HEK293 (cell line): ENCODE data around the gene CRYZL1.

Experiments used
- CTCF ChIA-PET: fragments of 350-600 bp; formaldehyde crosslinking; extraction: SDS; loops from one replicate; lab custom pipeline; 2021; ENCODE audit warnings: antibody characterized with exemption; lab: Yijun Ruan, JAX
- POLR2A ChIA-PET: fragments of 300-600 bp; formaldehyde crosslinking; extraction: SDS; loops from one replicate; lab custom pipeline; 2020; ENCODE audit warnings: antibody characterized with exemption, inconsistent platforms; lab: Yijun Ruan, JAX
- H3K27ac ChIP-seq: fragments of 200-500 bp; sonication (Bioruptor generic); 2 replicates; pipeline ENCODE4 v1.5.1; 2014; ENCODE audit warnings: low read depth, low read length, control low read depth, inconsistent platforms; ENCODE audit errors: extremely low read depth
- H3K36me3 ChIP-seq, 2 experiments: fragments of 200-500 bp in 1 of 2; sonication (Bioruptor generic) in 1 of 2; 1 replicate in 1 of 2; 2 replicates in 1 of 2; pipeline ENCODE4 v1.5.1; 2014 to 2017; ENCODE audit warnings: inconsistent platforms in 2 of 2, low read length in 2 of 2; ENCODE audit not compliant: control insufficient read depth in 2 of 2, insufficient read depth in 1 of 2
- H3K4me1 ChIP-seq: fragments of 200-500 bp; sonication (Bioruptor generic); 2 replicates; pipeline ENCODE4 v1.5.1; 2014; ENCODE audit warnings: mild to moderate bottlenecking, low read length, inconsistent platforms; ENCODE audit not compliant: control insufficient read depth, insufficient read depth
- H3K4me3 ChIP-seq: 2 replicates; pipeline ENCODE4 v1.5.1; 2011; ENCODE audit warnings: low read depth, mild to moderate bottlenecking, control low read depth, low read length, moderate library complexity
- H3K9me3 ChIP-seq: fragments of 200-500 bp; sonication (Bioruptor generic); 2 replicates; pipeline ENCODE4 v1.5.1; 2014; ENCODE audit warnings: low read depth, low read length, inconsistent platforms; ENCODE audit not compliant: control insufficient read depth, insufficient read depth
- KLF9 ChIP-seq: fragments of 450-650 bp; formaldehyde crosslinking; IDR thresholded peaks from 2 replicates; pipeline ENCODE4 v1.5.1; 2016; ENCODE audit warnings: missing biosample characterization, missing genetic modification characterization, low read depth
- MYNN ChIP-seq: fragments of 450-650 bp; formaldehyde crosslinking; IDR thresholded peaks from 2 replicates; pipeline ENCODE4 v1.5.1; 2016; ENCODE audit warnings: missing biosample characterization, missing genetic modification characterization, borderline replicate concordance
- PATZ1 ChIP-seq: fragments of 450-650 bp; formaldehyde crosslinking; IDR thresholded peaks from 2 replicates; pipeline ENCODE4 v1.5.1; 2016; ENCODE audit warnings: missing biosample characterization, missing genetic modification characterization
- PRDM1 ChIP-seq: fragments of 450-650 bp; formaldehyde crosslinking; IDR thresholded peaks from 2 replicates; pipeline ENCODE4; 2016; ENCODE audit warnings: missing biosample characterization, missing genetic modification characterization
- SCRT1 ChIP-seq: fragments of 450-650 bp; formaldehyde crosslinking; IDR thresholded peaks from 2 replicates; pipeline ENCODE4 v1.5.1; 2016; ENCODE audit warnings: missing biosample characterization, missing genetic modification characterization, borderline replicate concordance
- SCRT2 ChIP-seq: fragments of 450-650 bp; formaldehyde crosslinking; IDR thresholded peaks from 2 replicates; pipeline ENCODE4 v1.5.1; 2016; ENCODE audit warnings: missing biosample characterization, missing genetic modification characterization
- ZBTB26 ChIP-seq: fragments of 450-650 bp; formaldehyde crosslinking; optimal IDR thresholded peaks from 2 replicates; pipeline ENCODE3; 2016; ENCODE audit warnings: missing biosample characterization, mild to moderate bottlenecking, missing genetic modification characterization
- ZBTB8A ChIP-seq: fragments of 450-650 bp; formaldehyde crosslinking; IDR thresholded peaks from 2 replicates; pipeline ENCODE4 v1.5.1; 2016; ENCODE audit warnings: missing biosample characterization, missing genetic modification characterization
- ZNF132 ChIP-seq: fragments of 450-650 bp; formaldehyde crosslinking; IDR thresholded peaks from 2 replicates; pipeline ENCODE4 v1.5.1; 2017; ENCODE audit warnings: missing biosample characterization, missing genetic modification characterization, borderline replicate concordance
- ZNF184 ChIP-seq: fragments of 450-650 bp; IDR thresholded peaks from 2 replicates; pipeline ENCODE4 v1.5.1; 2018; ENCODE audit warnings: missing biosample characterization, mild to moderate bottlenecking, missing genetic modification characterization
- ZNF555 ChIP-seq: fragments of 450-650 bp; formaldehyde crosslinking; conservative IDR thresholded peaks from 2 replicates; pipeline ENCODE4 v1.5.1; 2017; ENCODE audit warnings: missing biosample characterization, mild to moderate bottlenecking, missing genetic modification characterization, inconsistent platforms
- ZNF560 ChIP-seq: fragments of 450-650 bp; formaldehyde crosslinking; IDR thresholded peaks from 2 replicates; pipeline ENCODE4 v1.5.1; 2017; ENCODE audit warnings: missing biosample characterization, missing genetic modification characterization, borderline replicate concordance
- ZNF664 ChIP-seq: fragments of 450-650 bp; formaldehyde crosslinking; IDR thresholded peaks from 2 replicates; pipeline ENCODE4 v1.5.1; 2016; ENCODE audit warnings: missing biosample characterization, missing genetic modification characterization
- TF ChIP-seq, protein P1 (sequence below): fragments of 450-650 bp; formaldehyde crosslinking; IDR thresholded peaks from 2 replicates; pipeline ENCODE4 v1.5.1; 2016; ENCODE audit warnings: missing biosample characterization, missing genetic modification characterization, borderline replicate concordance
- TF ChIP-seq, protein P2 (sequence below): fragments of 450-650 bp; formaldehyde crosslinking; IDR thresholded peaks from 2 replicates; pipeline ENCODE4 v1.5.1; 2016; ENCODE audit warnings: missing biosample characterization, missing genetic modification characterization

The CRYZL1 gene

GRCh38 chr21:33587792-33588484, 53.6 kb downstream of the CRYZL1 start (continued):
- TF ChIP-seq ZNF555 (tag by site-specific recombination): no peak
- TF ChIP-seq ZNF560 (tag by site-specific recombination): no peak
- TF ChIP-seq ZBTB26: peak; percentile 56
- TF ChIP-seq, protein P1, sequence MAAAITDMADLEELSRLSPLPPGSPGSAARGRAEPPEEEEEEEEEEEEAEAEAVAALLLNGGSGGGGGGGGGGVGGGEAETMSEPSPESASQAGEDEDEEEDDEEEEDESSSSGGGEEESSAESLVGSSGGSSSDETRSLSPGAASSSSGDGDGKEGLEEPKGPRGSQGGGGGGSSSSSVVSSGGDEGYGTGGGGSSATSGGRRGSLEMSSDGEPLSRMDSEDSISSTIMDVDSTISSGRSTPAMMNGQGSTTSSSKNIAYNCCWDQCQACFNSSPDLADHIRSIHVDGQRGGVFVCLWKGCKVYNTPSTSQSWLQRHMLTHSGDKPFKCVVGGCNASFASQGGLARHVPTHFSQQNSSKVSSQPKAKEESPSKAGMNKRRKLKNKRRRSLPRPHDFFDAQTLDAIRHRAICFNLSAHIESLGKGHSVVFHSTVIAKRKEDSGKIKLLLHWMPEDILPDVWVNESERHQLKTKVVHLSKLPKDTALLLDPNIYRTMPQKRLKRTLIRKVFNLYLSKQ (tag by site-specific recombination): no peak

DNA sequence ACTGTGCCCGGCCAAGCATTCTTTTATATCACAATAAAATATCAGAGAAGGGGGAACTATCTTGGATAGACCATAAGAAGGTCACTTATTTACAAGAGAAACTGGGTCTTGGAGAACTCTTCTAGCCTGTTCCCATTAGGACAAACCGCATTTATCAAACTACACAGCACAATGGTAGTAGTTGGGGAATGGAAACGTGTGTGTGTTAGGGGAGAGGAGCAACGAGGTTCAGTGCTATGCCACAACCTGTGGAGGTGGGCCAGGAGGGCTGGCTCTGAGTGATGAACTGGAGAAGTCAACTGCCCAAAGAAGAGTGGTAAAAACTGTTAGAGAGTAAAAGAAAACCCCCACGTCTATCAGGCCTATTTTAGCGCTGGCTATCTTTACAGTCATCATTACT, 54.6 kb downstream of the CRYZL1 start:
- ChIA-PET CTCF (no interaction called here), POLR2A (no interaction called here)
- H3K36me3 ChIP-seq: peaks cover 40 to 46% of the 10 kb centered on the region in 2 experiments
- TF ChIP-seq SCRT1 (tag by site-specific recombination): peak; percentile 36; the same call in 1 of the 2 replicates
- 0 out of 2 replicates have a peak, but pooled peaks have one; percentile 5 for TF ChIP-seq PRDM1 (tag by site-specific recombination)
- peak; percentile 73 for TF ChIP-seq SCRT2
- no peak for TF ChIP-seq ZBTB8A
- TF ChIP-seq ZNF184 (tag by site-specific recombination): no peak
- H3K4me1 ChIP-seq: peaks cover 4% of the 10 kb centered on the region; the same call in 1 of the 2 replicates
- H3K4me3 ChIP-seq: peak overlapping the region; percentile 18; the same call in 1 of the 2 replicates
- H3K27ac ChIP-seq: no peak overlapping the region
- no peaks in the 10 kb centered on the region for H3K9me3 ChIP-seq

DNA sequence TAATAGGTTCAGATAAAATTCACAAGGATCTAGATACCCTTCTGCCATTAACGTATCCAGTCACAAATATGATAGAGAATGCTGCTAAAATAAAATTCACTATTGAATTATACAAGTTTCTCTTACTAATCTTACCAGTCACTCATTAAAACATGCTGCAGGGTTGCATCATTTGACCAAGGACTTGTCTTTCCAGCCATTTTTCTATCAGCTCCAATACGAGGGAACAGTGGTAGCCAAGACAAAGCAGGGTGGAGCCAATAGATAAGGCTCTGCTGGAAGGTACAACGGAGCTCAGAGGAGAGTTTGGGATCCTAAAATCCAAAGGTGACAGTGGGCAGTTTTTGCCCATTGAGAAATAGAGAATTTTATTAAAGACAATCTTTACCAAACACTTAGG, 57.1 kb downstream of the CRYZL1 start:
- ChIA-PET POLR2A (interaction anchor here (0.7 kb wide), 1 partner anchor 384 kb away, joined by 4 read pairs; no protein-coding TSS in a partner anchor), CTCF (interaction anchor here (2.2 kb wide), 1 partner anchor 40 kb away, joined by 4 read pairs; no protein-coding TSS in a partner anchor)
- H3K4me1 ChIP-seq: peaks cover 4% of the 10 kb centered on the region; the same call in 1 of the 2 replicates
- H3K36me3 ChIP-seq: peaks cover 64 to 65% of the 10 kb centered on the region in 2 experiments
- no peak overlapping the region for H3K27ac ChIP-seq
- H3K4me3 ChIP-seq: no peak overlapping the region
- no peaks in the 10 kb centered on the region for H3K9me3 ChIP-seq
- peak; percentile 11; the same call in 1 of the 2 replicates for TF ChIP-seq ZNF664 (tag by site-specific recombination)
- TF ChIP-seq MYNN (tag by site-specific recombination): no peak
- TF ChIP-seq PATZ1 (tag by site-specific recombination): no peak

DNA sequence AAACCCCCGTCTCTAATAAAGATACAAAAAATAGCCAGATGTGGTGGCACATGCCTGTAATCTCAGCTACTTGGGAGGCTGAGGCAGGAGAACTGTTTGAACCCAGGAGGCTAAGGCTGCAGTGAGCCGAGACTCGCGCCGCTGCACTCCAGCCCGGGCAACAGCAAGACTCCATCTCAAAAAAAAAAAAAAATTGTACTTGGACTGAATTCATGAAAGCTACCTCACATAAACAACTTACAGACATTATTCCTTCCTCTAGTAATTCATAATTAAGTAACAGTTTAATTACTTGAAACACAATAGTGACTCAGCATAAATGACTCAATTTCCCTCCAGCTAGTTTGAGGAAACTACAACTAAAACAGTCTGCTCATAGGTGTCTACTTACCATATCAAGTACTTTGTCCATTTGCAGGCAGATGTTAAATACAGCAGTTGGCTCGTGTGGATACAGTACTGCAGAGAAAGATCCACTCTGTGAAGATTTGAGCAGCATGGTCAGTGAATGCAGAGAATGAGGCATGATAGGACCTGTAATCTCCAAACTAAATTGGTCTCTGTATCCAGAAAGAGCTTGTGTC, 62.5 kb downstream of the CRYZL1 start:
- Histone ChIP-seq H3K27ac (no peak overlapping the region), H3K36me3 (peaks cover 85 to 86% of the 10 kb centered on the region in 2 experiments), H3K9me3 (no peaks in the 10 kb centered on the region), H3K4me1 (no peaks in the 10 kb centered on the region), H3K4me3 (no peak overlapping the region)
- ChIA-PET CTCF (interaction anchor here (0.9 kb wide), 1 partner anchor 9 kb away, joined by 3 read pairs; the partner anchor contains the start of gene DONSON), POLR2A (interaction anchor here (0.5 to 1.4 kb wide), 3 partner anchors 10 to 99 kb away, joined by 3 to 8 read pairs (median 3); partner anchors contain the start of genes DONSON and TMEM50B)
- TF ChIP-seq KLF9 (tag by site-specific recombination) (0 out of 2 replicates have a peak, but pooled peaks have one; percentile 13), ZNF132 (no peak)
- TF ChIP-seq, protein P2, sequence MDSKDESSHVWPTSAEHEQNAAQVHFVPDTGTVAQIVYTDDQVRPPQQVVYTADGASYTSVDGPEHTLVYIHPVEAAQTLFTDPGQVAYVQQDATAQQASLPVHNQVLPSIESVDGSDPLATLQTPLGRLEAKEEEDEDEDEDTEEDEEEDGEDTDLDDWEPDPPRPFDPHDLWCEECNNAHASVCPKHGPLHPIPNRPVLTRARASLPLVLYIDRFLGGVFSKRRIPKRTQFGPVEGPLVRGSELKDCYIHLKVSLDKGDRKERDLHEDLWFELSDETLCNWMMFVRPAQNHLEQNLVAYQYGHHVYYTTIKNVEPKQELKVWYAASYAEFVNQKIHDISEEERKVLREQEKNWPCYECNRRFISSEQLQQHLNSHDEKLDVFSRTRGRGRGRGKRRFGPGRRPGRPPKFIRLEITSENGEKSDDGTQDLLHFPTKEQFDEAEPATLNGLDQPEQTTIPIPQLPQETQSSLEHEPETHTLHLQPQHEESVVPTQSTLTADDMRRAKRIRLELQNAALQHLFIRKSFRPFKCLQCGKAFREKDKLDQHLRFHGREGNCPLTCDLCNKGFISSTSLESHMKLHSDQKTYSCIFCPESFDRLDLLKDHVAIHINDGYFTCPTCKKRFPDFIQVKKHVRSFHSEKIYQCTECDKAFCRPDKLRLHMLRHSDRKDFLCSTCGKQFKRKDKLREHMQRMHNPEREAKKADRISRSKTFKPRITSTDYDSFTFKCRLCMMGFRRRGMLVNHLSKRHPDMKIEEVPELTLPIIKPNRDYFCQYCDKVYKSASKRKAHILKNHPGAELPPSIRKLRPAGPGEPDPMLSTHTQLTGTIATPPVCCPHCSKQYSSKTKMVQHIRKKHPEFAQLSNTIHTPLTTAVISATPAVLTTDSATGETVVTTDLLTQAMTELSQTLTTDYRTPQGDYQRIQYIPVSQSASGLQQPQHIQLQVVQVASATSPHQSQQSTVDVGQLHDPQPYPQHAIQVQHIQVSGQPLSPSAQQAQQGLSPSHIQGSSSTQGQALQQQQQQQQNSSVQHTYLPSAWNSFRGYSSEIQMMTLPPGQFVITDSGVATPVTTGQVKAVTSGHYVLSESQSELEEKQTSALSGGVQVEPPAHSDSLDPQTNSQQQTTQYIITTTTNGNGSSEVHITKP (tag by site-specific recombination): no peak
